HepG2 (cell line): ENCODE results near the gene ZNF483. TPM values are rescaled to one million over a fixed set of nuclear protein-coding genes. Genes with fewer than 3 reads are reported as not detected.

Experiments
- ATAC-seq: fragments of 200-7000 bp; cut with Tn5 transposase; 3 replicates; pipeline ENCODE4 v1.9.1; 2020; ENCODE audit warnings: mild to moderate bottlenecking, moderate library complexity
- BruUV-seq: library from RNA; stranded (reverse); fragments of 400-500 nt; replicated peaks from 2 replicates; lab custom pipeline; 2021; lab: Mats Ljungman, UMichigan
- CTCF ChIA-PET: fragments of 300-600 bp; formaldehyde crosslinking; extraction: SDS; loops from one replicate; lab custom pipeline; 2021; ENCODE audit warnings: low total read pairs, inconsistent platforms, low intra/inter-chr PET ratio; lab: Yijun Ruan, JAX
- POLR2A ChIA-PET: fragments of 350-600 bp; sonication (Branson Sonifier 250); formaldehyde crosslinking; loops from one replicate; lab custom pipeline; 2020; ENCODE audit warnings: antibody characterized with exemption, inconsistent platforms; lab: Yijun Ruan, JAX
- DNase-seq: peaks from one replicate; pipeline ENCODE4 v3.0.0-alpha.2; 2015; ENCODE audit warnings: low spot score
- FAIRE-seq: peaks from 3 replicates; lab custom pipeline; 2011; peaks lifted over from hg19 to GRCh38; lab: Jason Lieb, UNC
- H2AFZ ChIP-seq: one replicate; pipeline ENCODE4 v1.6.1; 2011; ENCODE audit warnings: low read length, inconsistent platforms
- H3K27ac ChIP-seq: fragments of 300-600 bp; 3 replicates; pipeline ENCODE4 v1.8.0; 2011; ENCODE audit warnings: mixed run types, mild to moderate bottlenecking, mixed read lengths, low read length, inconsistent platforms; ENCODE audit not compliant: insufficient read depth; ENCODE audit errors: extremely low read length
- H3K27me3 ChIP-seq, 2 experiments: fragments of 200-600 bp in 1 of 2; 2 replicates in 1 of 2; 3 replicates in 1 of 2; pipeline versions ENCODE4 v1.6.0 to v1.8.0; 2011; ENCODE audit warnings: low read length in 2 of 2, mild to moderate bottlenecking in 2 of 2, moderate library complexity in 2 of 2, inconsistent platforms in 1 of 2; ENCODE audit not compliant: insufficient read depth in 2 of 2, control insufficient read depth in 1 of 2
- H3K36me3 ChIP-seq, 2 experiments: fragments of 200-600 bp in 1 of 2; replicated peaks in 1 of 2; 2 replicates in 1 of 2; 3 replicates in 1 of 2; pipeline versions ENCODE4 v1.5.1 to v1.8.0; 2011; ENCODE audit warnings: low read length in 2 of 2, inconsistent platforms in 1 of 2; ENCODE audit not compliant: insufficient read depth in 2 of 2, control insufficient read depth in 1 of 2
- H3K4me1 ChIP-seq: 2 replicates; pipeline ENCODE4 v1.5.1; 2012; ENCODE audit warnings: low read length, inconsistent platforms; ENCODE audit not compliant: insufficient read depth
- H3K4me2 ChIP-seq: 2 replicates; pipeline ENCODE4 v1.6.0; 2011; ENCODE audit warnings: low read depth, low read length, inconsistent platforms
- H3K4me3 ChIP-seq, 3 experiments: fragments of 200-600 bp in 1 of 3; sonication (generic), shearing (Covaris generic) in 1 of 3; replicated peaks in 1 of 3; 2 replicates each; pipeline ENCODE4 v1.5.1; 2011 to 2016; ENCODE audit warnings: low read length in 3 of 3, inconsistent platforms in 2 of 3, low read depth in 2 of 3, mild to moderate bottlenecking in 2 of 3, control low read depth in 1 of 3, mixed read lengths in 1 of 3; ENCODE audit not compliant: insufficient read depth in 1 of 3
- H3K79me2 ChIP-seq: one replicate; pipeline ENCODE4 v1.6.1; 2011; ENCODE audit warnings: low read length, inconsistent platforms; ENCODE audit not compliant: insufficient read depth
- H3K9ac ChIP-seq: 2 replicates; pipeline ENCODE4 v1.6.0; 2011; ENCODE audit warnings: mild to moderate bottlenecking, low read depth, low read length, inconsistent platforms; ENCODE audit not compliant: insufficient read depth
- H3K9me3 ChIP-seq: 2 replicates; pipeline ENCODE4 v1.5.1; 2012; ENCODE audit warnings: mild to moderate bottlenecking, low read length
- H4K20me1 ChIP-seq: 2 replicates; pipeline ENCODE4 v1.6.0; 2011; ENCODE audit warnings: inconsistent platforms, mild to moderate bottlenecking, low read length, moderate library complexity; ENCODE audit not compliant: insufficient read depth
- CHD4 ChIP-seq: fragments of 200-600 bp; sonication (generic); IDR thresholded peaks from 2 replicates; pipeline ENCODE4 v1.7.0; 2017; ENCODE audit warnings: mild to moderate bottlenecking, low read length, borderline replicate concordance
- HES4 ChIP-seq: sonication (generic); formaldehyde crosslinking; IDR thresholded peaks from 2 replicates; pipeline ENCODE4 v1.9.0; 2021; ENCODE audit warnings: mild to moderate bottlenecking, missing genetic modification reagents, borderline replicate concordance
- MLXIP ChIP-seq: sonication (generic); formaldehyde crosslinking; IDR thresholded peaks from 2 replicates; pipeline ENCODE4 v1.9.0; 2021; ENCODE audit warnings: missing genetic modification reagents, borderline replicate concordance
- NCOR1 ChIP-seq: fragments of 200-600 bp; sonication (generic); IDR thresholded peaks from 2 replicates; pipeline ENCODE4 v1.7.0; 2017; ENCODE audit warnings: antibody characterized with exemption, low read length, borderline replicate concordance
- PAWR ChIP-seq: sonication (generic); formaldehyde crosslinking; IDR thresholded peaks from 2 replicates; pipeline ENCODE4 v1.4.0; 2020; ENCODE audit warnings: missing genetic modification reagents, mild to moderate bottlenecking, borderline replicate concordance
- RELA ChIP-seq: sonication (generic); formaldehyde crosslinking; IDR thresholded peaks from 2 replicates; pipeline ENCODE4 v1.4.0; 2020; ENCODE audit warnings: missing genetic modification reagents
- SNAPC5 ChIP-seq: sonication (generic); formaldehyde crosslinking; IDR thresholded peaks from 2 replicates; pipeline ENCODE4 v1.8.1; 2023; ENCODE audit warnings: mild to moderate bottlenecking, missing genetic modification reagents, borderline replicate concordance
- SRSF4 ChIP-seq: fragments of 200-400 bp; formaldehyde crosslinking; IDR thresholded peaks from one replicate; pipeline ENCODE4 v1.6.1; 2018; ENCODE audit warnings: mild to moderate bottlenecking, low read depth, low read length, moderate library complexity; ENCODE audit not compliant: poor library complexity, severe bottlenecking
- ZBTB25 ChIP-seq: IDR thresholded peaks from 2 replicates; pipeline ENCODE4 v1.6.1; 2018; ENCODE audit warnings: missing genetic modification reagents
- ZNF629 ChIP-seq: sonication (generic); formaldehyde crosslinking; conservative IDR thresholded peaks from 2 replicates; pipeline ENCODE4 v1.5.0; 2020; ENCODE audit warnings: missing genetic modification reagents
- ZNF770 ChIP-seq: sonication (generic); formaldehyde crosslinking; IDR thresholded peaks from 2 replicates; pipeline ENCODE4 v1.5.0; 2020; ENCODE audit warnings: mild to moderate bottlenecking, missing genetic modification reagents
- ZNF775 ChIP-seq: sonication (generic); formaldehyde crosslinking; IDR thresholded peaks from 2 replicates; pipeline ENCODE4 v1.4.0; 2020; ENCODE audit warnings: missing genetic modification reagents, mild to moderate bottlenecking, moderate library complexity, borderline replicate concordance
- WGBS: methylation state at CpG from one replicate; pipeline ENCODE4 v1.1.6; 2017; ENCODE audit warnings: low lambda C conversion rate; 5-methylcytosine and 5-hydroxymethylcytosine counted together
- in situ Hi-C: cut with HindIII; loops from 2 replicates; pipeline ENCODE4 v1.10.0; 2017; ENCODE audit warnings: low pct_unique_long_range_greater_than_20kb; ENCODE audit not compliant: extremely low pct_ligation_motif_present
- intact Hi-C: fragments of 100-400 bp; cut with micrococcal nuclease; formaldehyde crosslinking; loops from one replicate; pipeline ENCODE4 v1.10.0; 2022; ENCODE audit not compliant: unreplicated experiment
- polyA plus RNA-seq, 8 experiments: library from polyadenylated mRNA; depleted of rRNA in 3 of 8; stranded (reverse) in 7 of 8; unstranded in 1 of 8; fragments of >200 nt; fragmentation: Illumina TruSeq in 4 of 8; extraction: Trizol in 4 of 8; gene quantifications; 2 replicates each; pipeline versions ENCODE4 v1.2.1 to v1.2.3, GENCODE V29; 2011 to 2016; ENCODE audit warnings: low read depth in 4 of 8, missing spikeins in 1 of 8, mixed read lengths in 1 of 8; ENCODE audit not compliant: insufficient read depth in 1 of 8
- total RNA-seq, 5 experiments: library from RNA; depleted of rRNA; stranded (reverse); fragments of >200 nt; fragmentation: Illumina TruSeq; extraction: Trizol; gene quantifications; 2 replicates each; pipeline ENCODE4 v1.2.3, GENCODE V29; 2016; ENCODE audit warnings: low read depth in 1 of 5

The ZNF483 gene
- total and polyA plus RNA-seq, 2 of the 13 experiments (the other 11 are each of a cell fraction or from before 2014, with no cell fraction given): 2.0 to 9.5 TPM

- no peaks in the 10 kb centered on the region for H3K79me2 ChIP-seq
- BruUV-seq: no TSS peak
- H3K36me3 ChIP-seq: peaks cover 0 to 11% of the 10 kb centered on the region in 2 experiments; a peak in 2 of 5 replicates
- H3K4me3 ChIP-seq: no peak overlapping the region
- no peak overlapping the region for H3K27ac ChIP-seq
- no peaks in the 10 kb centered on the region for H4K20me1 ChIP-seq
- TF ChIP-seq HES4 (CRISPR knock-in tag) (no peak), MLXIP (CRISPR knock-in tag) (no peak), ZNF770 (CRISPR knock-in tag) (no peak), SNAPC5 (CRISPR knock-in tag) (no peak), SRSF4 (no peak), ZNF775 (CRISPR knock-in tag) (no peak), NCOR1 (no peak), ZBTB25 (CRISPR knock-in tag) (no peak), CHD4 (no peak), RELA (CRISPR knock-in tag) (no peak), ZNF629 (CRISPR knock-in tag) (no peak), PAWR (no peak)
- H3K4me2 ChIP-seq: no peak overlapping the region
- no peaks in the 10 kb centered on the region; a peak in 1 of 5 replicates for H3K27me3 ChIP-seq
- H3K4me1 ChIP-seq: peaks cover 12% of the 10 kb centered on the region
- in situ Hi-C loops (no loop called here), intact Hi-C loops (no loop called here)
- 70% methylated on average over 2 of the region's 2 CpGs for WGBS
- H2AFZ ChIP-seq: no peak overlapping the region
- ChIA-PET POLR2A (no interaction called here), CTCF (no interaction called here)
- no peak overlapping the region for H3K9ac ChIP-seq
- FAIRE-seq (no peak), DNase-seq (no peak), ATAC-seq (no peak)
- no peaks in the 10 kb centered on the region for H3K9me3 ChIP-seq
Measured at GRCh38 chr9:111529787-111530186, 4.8 kb downstream of the ZNF483 start.
